Hair follicular keratinocyte (primary cell): ENCODE results near the gene MARCHF10. TPM values are rescaled to one million over a fixed set of nuclear protein-coding genes. Genes with fewer than 3 reads are reported as not detected.

Experiments used
- total RNA-seq: library from RNA; depleted of rRNA; stranded (reverse); fragments of >200 nt; gene quantifications from 2 replicates; pipeline ENCODE4 v1.2.3, GENCODE V29; 2015

MARCHF10 gene
- total RNA-seq: not detected in 2 replicates

GRCh38 chr17:62807812-62808575, at the start of gene MARCHF10:
MARCHF10 (minus strand) TSS chr17:62808314; CDS start chr17:62801735, 6,579 bp downstream.

Other genes with a start within 250 kb of the MARCHF10 start
- 58.5 and 157 TPM in 2 replicates for gene MRC2, start 180.6 kb downstream of the MARCHF10 start, total RNA-seq
- 21.1 and 85.1 TPM in 2 replicates for gene TANC2, start 157.9 kb upstream of the MARCHF10 start, total RNA-seq